ENCODE measurements around the gene ALKBH5.

DNA sequence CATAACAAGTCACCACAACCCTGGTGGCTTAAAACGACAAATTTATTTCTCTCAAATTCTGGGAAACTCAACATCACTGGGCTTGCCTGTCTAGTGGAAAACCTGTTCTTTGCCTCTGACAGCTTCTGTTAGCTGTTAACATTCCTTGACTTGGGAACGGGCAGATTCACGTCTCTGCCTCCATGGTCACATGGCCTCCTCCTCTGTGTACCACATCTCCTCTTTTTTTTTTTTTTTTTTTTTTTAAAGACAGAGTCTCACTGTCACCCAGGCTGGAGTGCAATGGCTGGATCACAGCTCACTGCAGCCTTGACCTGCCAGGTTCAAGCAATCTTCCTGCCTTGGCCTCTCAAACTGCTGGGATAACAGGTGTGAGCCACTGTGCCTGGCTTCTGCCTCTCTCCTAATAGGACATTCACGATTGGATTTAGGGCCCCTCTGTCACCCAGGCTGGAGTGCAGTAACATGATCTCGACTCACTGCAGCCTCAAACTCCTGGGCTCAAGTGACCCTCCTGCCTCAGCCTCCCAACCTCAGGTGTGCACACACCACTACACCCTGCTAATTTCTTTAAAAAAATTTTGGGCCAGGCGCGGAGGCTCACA is 30.1 kb downstream of the ALKBH5 start:
- TF ChIP-seq, protein P1, sequence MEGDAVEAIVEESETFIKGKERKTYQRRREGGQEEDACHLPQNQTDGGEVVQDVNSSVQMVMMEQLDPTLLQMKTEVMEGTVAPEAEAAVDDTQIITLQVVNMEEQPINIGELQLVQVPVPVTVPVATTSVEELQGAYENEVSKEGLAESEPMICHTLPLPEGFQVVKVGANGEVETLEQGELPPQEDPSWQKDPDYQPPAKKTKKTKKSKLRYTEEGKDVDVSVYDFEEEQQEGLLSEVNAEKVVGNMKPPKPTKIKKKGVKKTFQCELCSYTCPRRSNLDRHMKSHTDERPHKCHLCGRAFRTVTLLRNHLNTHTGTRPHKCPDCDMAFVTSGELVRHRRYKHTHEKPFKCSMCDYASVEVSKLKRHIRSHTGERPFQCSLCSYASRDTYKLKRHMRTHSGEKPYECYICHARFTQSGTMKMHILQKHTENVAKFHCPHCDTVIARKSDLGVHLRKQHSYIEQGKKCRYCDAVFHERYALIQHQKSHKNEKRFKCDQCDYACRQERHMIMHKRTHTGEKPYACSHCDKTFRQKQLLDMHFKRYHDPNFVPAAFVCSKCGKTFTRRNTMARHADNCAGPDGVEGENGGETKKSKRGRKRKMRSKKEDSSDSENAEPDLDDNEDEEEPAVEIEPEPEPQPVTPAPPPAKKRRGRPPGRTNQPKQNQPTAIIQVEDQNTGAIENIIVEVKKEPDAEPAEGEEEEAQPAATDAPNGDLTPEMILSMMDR (IDR thresholded peaks at IDR 0.05) = no peak
- no peak for TF ChIP-seq POLR2A (IDR thresholded peaks at IDR 0.05)
